SK-N-SH (cell line): Measurements from ENCODE around the gene JCHAIN.

Experiments used
- CTCF ChIP-seq: fragments of 200-600 bp; sonication (generic); IDR thresholded peaks from 2 replicates; pipeline ENCODE4 v1.6.1; 2017; ENCODE audit warnings: antibody characterized with exemption, mild to moderate bottlenecking, moderate library complexity
- EP300 ChIP-seq, 2 experiments: IDR thresholded peaks; 2 replicates each; pipeline versions ENCODE4 v1.4.0 to v1.6.1; 2012; ENCODE audit warnings: borderline replicate concordance in 1 of 2, low read depth in 1 of 2, low read length in 1 of 2
- JUND ChIP-seq: IDR thresholded peaks from 2 replicates; pipeline ENCODE4 v1.4.0; 2012
- POLR2AphosphoS5 ChIP-seq: IDR thresholded peaks from 2 replicates; pipeline ENCODE4 v1.6.1; 2012; ENCODE audit warnings: low read depth, low read length
- RAD21 ChIP-seq: IDR thresholded peaks from 2 replicates; pipeline ENCODE4 v1.6.1; 2012; ENCODE audit warnings: mild to moderate bottlenecking, low read length
- REST ChIP-seq: IDR thresholded peaks from 2 replicates; pipeline ENCODE4 v1.6.1; 2012; ENCODE audit warnings: mild to moderate bottlenecking, low read depth, low read length, moderate library complexity

DNA sequence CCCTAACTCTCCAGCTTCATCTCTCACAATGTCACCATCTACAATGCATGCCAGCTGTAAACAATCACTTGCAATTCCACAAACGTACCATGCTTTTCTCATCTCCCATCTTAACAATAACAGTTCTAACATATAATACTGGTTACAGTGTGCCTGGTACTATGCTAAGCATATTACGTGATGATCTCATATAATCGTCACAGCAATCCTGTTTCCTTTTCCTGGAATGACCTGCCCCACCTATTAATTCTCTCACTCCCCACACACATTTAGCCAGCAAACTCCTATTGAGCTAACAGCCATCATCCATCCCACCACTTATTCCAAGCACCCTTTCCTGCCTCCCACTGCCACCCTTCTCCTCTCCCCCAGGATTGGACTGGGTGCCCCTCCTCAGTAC is 7.9 kb downstream of the JCHAIN start:
- TF ChIP-seq CTCF: no peak
- no peak for TF ChIP-seq EP300 (IDR thresholded peaks at IDR 0.05; ENCODE audit: borderline replicate concordance in 1 of 2, low read depth in 1 of 2, low read length in 1 of 2)
- TF ChIP-seq RAD21: no peak
- TF ChIP-seq POLR2AphosphoS5: no peak
- no peak for TF ChIP-seq JUND
- no peak for TF ChIP-seq REST
